ENCODE data around the gene RUSF1.

RUSF1 gene

GRCh38 chr16:31467151-31467773 is 40.9 kb downstream of the RUSF1 start:
- no peak for TF ChIP-seq CTCF (IDR thresholded peaks at IDR 0.05; ENCODE audit: low read depth, low read length, missing control alignments)

GRCh38 chr16:31466381-31466841 is 41.8 kb downstream of the RUSF1 start:
- no peak overlapping the region for H3K4me3 ChIP-seq (ENCODE audit: low read depth, low read length)
- no peak for TF ChIP-seq CTCF (IDR thresholded peaks at IDR 0.05; ENCODE audit: low read depth, low read length, missing control alignments)
- DNase-seq (ENCODE audit: low read depth), result no peak

More at GRCh38 chr16:31467151-31467773, 40.9 kb downstream of the RUSF1 start:
- no peak for DNase-seq (ENCODE audit: low read depth)
- no peak overlapping the region for H3K4me3 ChIP-seq (ENCODE audit: low read depth, low read length)

GRCh38 chr16:31465788-31466370 is 42.3 kb downstream of the RUSF1 start:
- no peak overlapping the region for H3K4me3 ChIP-seq (ENCODE audit: low read depth, low read length)
- DNase-seq (ENCODE audit: low read depth), result no peak
- TF ChIP-seq CTCF (IDR thresholded peaks at IDR 0.05; ENCODE audit: low read depth, low read length, missing control alignments), result no peak

- DNase-seq (ENCODE audit: low read depth), result no peak
- no peak for TF ChIP-seq CTCF (IDR thresholded peaks at IDR 0.05; ENCODE audit: low read depth, low read length, missing control alignments)
- no peak overlapping the region for H3K4me3 ChIP-seq (ENCODE audit: low read depth, low read length)
Measured at GRCh38 chr16:31464781-31465260, 43.4 kb downstream of the RUSF1 start.

- no peak for TF ChIP-seq CTCF (IDR thresholded peaks at IDR 0.05; ENCODE audit: low read depth, low read length, missing control alignments)
- no peak for DNase-seq (ENCODE audit: low read depth)
- H3K4me3 ChIP-seq (ENCODE audit: low read depth, low read length), result no peak overlapping the region
Measured at GRCh38 chr16:31464348-31464769, 43.8 kb downstream of the RUSF1 start.

GRCh38 chr16:31461921-31462804 is 46.0 kb downstream of the RUSF1 start:
- no peak for TF ChIP-seq CTCF (IDR thresholded peaks at IDR 0.05; ENCODE audit: low read depth, low read length, missing control alignments)
- DNase-seq (ENCODE audit: low read depth), result no peak

More at GRCh38 chr16:31461921-31462804, 46.0 kb downstream of the RUSF1 start:
- no peak overlapping the region for H3K4me3 ChIP-seq (ENCODE audit: low read depth, low read length)

Data from GM12864 (cell line).